Measurements from ENCODE around the gene NTNG2.

- TF ChIP-seq TAF1 (IDR thresholded peaks at IDR 0.05; ENCODE audit: low read depth) (no peak), EZH2 (IDR thresholded peaks at IDR 0.05; ENCODE audit: borderline replicate concordance, insufficient read depth, low read length, poor library complexity, severe bottlenecking) (no peak), EP300 (conservative IDR thresholded peaks at IDR 0.05; ENCODE audit: poor library complexity, severe bottlenecking) (no peak), SMC3 (conservative IDR thresholded peaks at IDR 0.05; ENCODE audit: poor library complexity) (no peak)
- TF ChIP-seq, protein P1, sequence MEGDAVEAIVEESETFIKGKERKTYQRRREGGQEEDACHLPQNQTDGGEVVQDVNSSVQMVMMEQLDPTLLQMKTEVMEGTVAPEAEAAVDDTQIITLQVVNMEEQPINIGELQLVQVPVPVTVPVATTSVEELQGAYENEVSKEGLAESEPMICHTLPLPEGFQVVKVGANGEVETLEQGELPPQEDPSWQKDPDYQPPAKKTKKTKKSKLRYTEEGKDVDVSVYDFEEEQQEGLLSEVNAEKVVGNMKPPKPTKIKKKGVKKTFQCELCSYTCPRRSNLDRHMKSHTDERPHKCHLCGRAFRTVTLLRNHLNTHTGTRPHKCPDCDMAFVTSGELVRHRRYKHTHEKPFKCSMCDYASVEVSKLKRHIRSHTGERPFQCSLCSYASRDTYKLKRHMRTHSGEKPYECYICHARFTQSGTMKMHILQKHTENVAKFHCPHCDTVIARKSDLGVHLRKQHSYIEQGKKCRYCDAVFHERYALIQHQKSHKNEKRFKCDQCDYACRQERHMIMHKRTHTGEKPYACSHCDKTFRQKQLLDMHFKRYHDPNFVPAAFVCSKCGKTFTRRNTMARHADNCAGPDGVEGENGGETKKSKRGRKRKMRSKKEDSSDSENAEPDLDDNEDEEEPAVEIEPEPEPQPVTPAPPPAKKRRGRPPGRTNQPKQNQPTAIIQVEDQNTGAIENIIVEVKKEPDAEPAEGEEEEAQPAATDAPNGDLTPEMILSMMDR (IDR thresholded peaks at IDR 0.05; ENCODE audit: poor library complexity, severe bottlenecking): no peak
Observed at GRCh38 chr9:132200706-132201105, 38.8 kb downstream of the NTNG2 start.

Data from neural cell (in vitro differentiated cells).